Sigmoid colon (tissue), 4 donors: ENCODE results near the gene DENND1B.

ENCODE experiments used
- CTCF ChIP-seq, 4 experiments: fragments of 450-650 bp in 3 of 4; fragments of 200-600 bp in 1 of 4; IDR thresholded peaks; one replicate each; pipeline ENCODE4 v1.5.1; 2016 to 2019; ENCODE audit warnings: antibody characterized with exemption in 4 of 4, mild to moderate bottlenecking in 3 of 4, moderate library complexity in 2 of 4
- EP300 ChIP-seq, 4 donors: sonication (generic); formaldehyde crosslinking; IDR thresholded peaks; one replicate each; pipeline ENCODE4 v1.6.1; 2017; ENCODE audit warnings: antibody characterized with exemption in 4 of 4
- POLR2A ChIP-seq, 2 donors: fragments of 450-650 bp; IDR thresholded peaks; one replicate each; pipeline ENCODE4 v1.6.1; 2016; ENCODE audit warnings: antibody characterized with exemption in 2 of 2, mild to moderate bottlenecking in 2 of 2, moderate library complexity in 2 of 2

GRCh38 chr1:197813741-197814140 is 38.5 kb upstream of the DENND1B start:
- TF ChIP-seq CTCF (IDR thresholded peaks at IDR 0.05) = no peak
- TF ChIP-seq EP300 (IDR thresholded peaks at IDR 0.05) = no peak
- TF ChIP-seq POLR2A (IDR thresholded peaks at IDR 0.05) = no peak
